Stimulated activated CD8-positive, alpha-beta memory T cell treated with anti-CD3 and anti-CD28 coated beads, Interleukin-15, amount 100 ng/mL, for 24 hours (primary cell): ENCODE results near the gene ATP7B.

Source experiments
- DNase-seq: peaks from one replicate; pipeline ENCODE4 v3.0.0-alpha.2; 2020; ENCODE audit warnings: low read depth

Gene ATP7B

GRCh38 chr13:51887468-51887867 lies 123.8 kb downstream of the ATP7B start:
- DNase-seq, result no peak

- DNase-seq, result no peak
Observed at GRCh38 chr13:51885651-51886050, 125.6 kb downstream of the ATP7B start.

- no peak for DNase-seq
Observed at GRCh38 chr13:51883226-51883600, 128.0 kb downstream of the ATP7B start.
